ENCODE data around the gene DIO1.

Gene DIO1

GRCh38 chr1:53894644-53895043 lies 657 bp downstream of the DIO1 start:
- no peak overlapping the region for H4K8ac ChIP-seq (ENCODE audit: low read length)
- H3K23ac ChIP-seq (ENCODE audit: low read length in 2 of 2): no peak overlapping the region
- H3K36me3 ChIP-seq (ENCODE audit: control insufficient read depth in 1 of 2, insufficient read depth in 2 of 2, low read depth in 1 of 2, low read length in 2 of 2): no peaks in the 10 kb centered on the region
- H3K4me1 ChIP-seq (ENCODE audit: control insufficient read depth, insufficient read depth, low read depth, low read length): peaks cover 15% of the 10 kb centered on the region
- no peak overlapping the region for H2BK12ac ChIP-seq (ENCODE audit: low read length in 2 of 2)
- H3K4me2 ChIP-seq (ENCODE audit: low read length, poor library complexity, severe bottlenecking): no peak overlapping the region
- no peak overlapping the region for H3K4me3 ChIP-seq (ENCODE audit: insufficient read depth in 1 of 2, low read depth in 1 of 2, low read length in 2 of 2)
- no peak overlapping the region for H4K91ac ChIP-seq (ENCODE audit: low read length)
- peaks cover 0 to 6% of the 10 kb centered on the region in 2 experiments for H3K27me3 ChIP-seq (ENCODE audit: control insufficient read depth in 1 of 2, insufficient read depth in 1 of 2, low read length in 2 of 2)
- WGBS: 97% methylated on average over 5 of the region's 5 CpGs
- no peak overlapping the region for H3K18ac ChIP-seq (ENCODE audit: low read depth in 1 of 2, low read length in 2 of 2)
- H2BK5ac ChIP-seq (ENCODE audit: low read depth, low read length, poor library complexity, severe bottlenecking): no peak overlapping the region
- DNase-seq: no peak
- H3K9me3 ChIP-seq (ENCODE audit: control insufficient read depth, low read length): no peaks in the 10 kb centered on the region
- no peak overlapping the region for H2BK15ac ChIP-seq (ENCODE audit: low read depth, poor library complexity, severe bottlenecking)
- no peak overlapping the region for H3K4ac ChIP-seq (ENCODE audit: low read depth in 1 of 2, low read length in 2 of 2)
- H3K9ac ChIP-seq (ENCODE audit: low read length): no peak overlapping the region
- H2BK120ac ChIP-seq (ENCODE audit: low read depth, low read length): no peak overlapping the region
- no peak overlapping the region for H3K14ac ChIP-seq (ENCODE audit: low read length in 2 of 2)
- no peak overlapping the region for H3K27ac ChIP-seq (ENCODE audit: low read length, poor library complexity, severe bottlenecking)
- no peaks in the 10 kb centered on the region for H3K79me1 ChIP-seq (replicated peaks; ENCODE audit: low read length, poor library complexity, severe bottlenecking)
- H2AFZ ChIP-seq (ENCODE audit: low read depth, low read length): no peak overlapping the region
- H2AK5ac ChIP-seq (ENCODE audit: low read length, severe bottlenecking): no peak overlapping the region

GRCh38 chr1:53895421-53895820 lies 1.4 kb downstream of the DIO1 start:
- no peak overlapping the region for H2BK15ac ChIP-seq (ENCODE audit: low read depth, poor library complexity, severe bottlenecking)
- peaks cover 0 to 6% of the 10 kb centered on the region in 2 experiments for H3K27me3 ChIP-seq (ENCODE audit: control insufficient read depth in 1 of 2, insufficient read depth in 1 of 2, low read length in 2 of 2)

GRCh38 chr1:53896635-53897229 lies 2.7 kb downstream of the DIO1 start:
- H3K9ac ChIP-seq (ENCODE audit: low read length): no peak overlapping the region
- no peak overlapping the region for H2AFZ ChIP-seq (ENCODE audit: low read depth, low read length)
- H3K36me3 ChIP-seq (ENCODE audit: control insufficient read depth in 1 of 2, insufficient read depth in 2 of 2, low read depth in 1 of 2, low read length in 2 of 2): no peaks in the 10 kb centered on the region
- no peak overlapping the region for H2BK15ac ChIP-seq (ENCODE audit: low read depth, poor library complexity, severe bottlenecking)
- no peak overlapping the region for H2BK12ac ChIP-seq (ENCODE audit: low read length in 2 of 2)
- H3K27ac ChIP-seq (ENCODE audit: low read length, poor library complexity, severe bottlenecking): no peak overlapping the region
- 82% methylated on average over 2 of the region's 2 CpGs for WGBS
- no peak overlapping the region for H4K91ac ChIP-seq (ENCODE audit: low read length)
- H2AK5ac ChIP-seq (ENCODE audit: low read length, severe bottlenecking): no peak overlapping the region
- no peak overlapping the region for H3K14ac ChIP-seq (ENCODE audit: low read length in 2 of 2)
- H3K4me3 ChIP-seq (ENCODE audit: insufficient read depth in 1 of 2, low read depth in 1 of 2, low read length in 2 of 2): no peak overlapping the region
- no peak overlapping the region for H3K4ac ChIP-seq (ENCODE audit: low read depth in 1 of 2, low read length in 2 of 2)
- peaks cover 15% of the 10 kb centered on the region for H3K4me1 ChIP-seq (ENCODE audit: control insufficient read depth, insufficient read depth, low read depth, low read length)
- no peak overlapping the region for H3K18ac ChIP-seq (ENCODE audit: low read depth in 1 of 2, low read length in 2 of 2)
- H4K8ac ChIP-seq (ENCODE audit: low read length): no peak overlapping the region
- DNase-seq: peak; percentile 76
- no peaks in the 10 kb centered on the region for H3K79me1 ChIP-seq (replicated peaks; ENCODE audit: low read length, poor library complexity, severe bottlenecking)
- H3K23ac ChIP-seq (ENCODE audit: low read length in 2 of 2): no peak overlapping the region
- H2BK5ac ChIP-seq (ENCODE audit: low read depth, low read length, poor library complexity, severe bottlenecking): no peak overlapping the region
- H2BK120ac ChIP-seq (ENCODE audit: low read depth, low read length): no peak overlapping the region
- H3K9me3 ChIP-seq (ENCODE audit: control insufficient read depth, low read length): no peaks in the 10 kb centered on the region
- peaks cover 0 to 6% of the 10 kb centered on the region in 2 experiments for H3K27me3 ChIP-seq (ENCODE audit: control insufficient read depth in 1 of 2, insufficient read depth in 1 of 2, low read length in 2 of 2)
- no peak overlapping the region for H3K4me2 ChIP-seq (ENCODE audit: low read length, poor library complexity, severe bottlenecking)

More at GRCh38 chr1:53895421-53895820, 1.4 kb downstream of the DIO1 start:
- Histone ChIP-seq H3K4me3 (ENCODE audit: insufficient read depth in 1 of 2, low read depth in 1 of 2, low read length in 2 of 2) (no peak overlapping the region), H3K79me1 (replicated peaks; ENCODE audit: low read length, poor library complexity, severe bottlenecking) (no peaks in the 10 kb centered on the region), H2BK120ac (ENCODE audit: low read depth, low read length) (no peak overlapping the region), H2AFZ (ENCODE audit: low read depth, low read length) (no peak overlapping the region), H4K8ac (ENCODE audit: low read length) (no peak overlapping the region), H4K91ac (ENCODE audit: low read length) (peak overlapping the region; percentile 25), H3K36me3 (ENCODE audit: control insufficient read depth in 1 of 2, insufficient read depth in 2 of 2, low read depth in 1 of 2, low read length in 2 of 2) (no peaks in the 10 kb centered on the region), H3K18ac (ENCODE audit: low read depth in 1 of 2, low read length in 2 of 2) (no peak overlapping the region), H3K4ac (ENCODE audit: low read depth in 1 of 2, low read length in 2 of 2) (no peak overlapping the region), H3K4me2 (ENCODE audit: low read length, poor library complexity, severe bottlenecking) (no peak overlapping the region), H3K9ac (ENCODE audit: low read length) (no peak overlapping the region), H2BK12ac (ENCODE audit: low read length in 2 of 2) (no peak overlapping the region), H2BK5ac (ENCODE audit: low read depth, low read length, poor library complexity, severe bottlenecking) (no peak overlapping the region), H3K9me3 (ENCODE audit: control insufficient read depth, low read length) (no peaks in the 10 kb centered on the region), H2AK5ac (ENCODE audit: low read length, severe bottlenecking) (no peak overlapping the region), H3K4me1 (ENCODE audit: control insufficient read depth, insufficient read depth, low read depth, low read length) (peaks cover 16% of the 10 kb centered on the region), H3K14ac (ENCODE audit: low read length in 2 of 2) (no peak overlapping the region), H3K23ac (ENCODE audit: low read length in 2 of 2) (no peak overlapping the region), H3K27ac (ENCODE audit: low read length, poor library complexity, severe bottlenecking) (no peak overlapping the region)
- 95% methylated on average over 6 of the region's 6 CpGs for WGBS
- DNase-seq: no peak

- H3K27me3 ChIP-seq (ENCODE audit: control insufficient read depth in 1 of 2, insufficient read depth in 1 of 2, low read length in 2 of 2): peaks cover 0 to 6% of the 10 kb centered on the region in 2 experiments
- H3K4me2 ChIP-seq (ENCODE audit: low read length, poor library complexity, severe bottlenecking): no peak overlapping the region
- no peaks in the 10 kb centered on the region for H3K9me3 ChIP-seq (ENCODE audit: control insufficient read depth, low read length)
- peaks cover 15% of the 10 kb centered on the region for H3K4me1 ChIP-seq (ENCODE audit: control insufficient read depth, insufficient read depth, low read depth, low read length)
- H3K18ac ChIP-seq (ENCODE audit: low read depth in 1 of 2, low read length in 2 of 2): no peak overlapping the region
- H2AK5ac ChIP-seq (ENCODE audit: low read length, severe bottlenecking): no peak overlapping the region
- no peak overlapping the region for H3K23ac ChIP-seq (ENCODE audit: low read length in 2 of 2)
- no peak overlapping the region for H4K91ac ChIP-seq (ENCODE audit: low read length)
- H3K27ac ChIP-seq (ENCODE audit: low read length, poor library complexity, severe bottlenecking): no peak overlapping the region
- no peaks in the 10 kb centered on the region for H3K79me1 ChIP-seq (replicated peaks; ENCODE audit: low read length, poor library complexity, severe bottlenecking)
- H2BK120ac ChIP-seq (ENCODE audit: low read depth, low read length): no peak overlapping the region
- no peak overlapping the region for H2BK15ac ChIP-seq (ENCODE audit: low read depth, poor library complexity, severe bottlenecking)
- H2BK12ac ChIP-seq (ENCODE audit: low read length in 2 of 2): no peak overlapping the region
- 69% methylated on average over 1 of the region's 2 CpGs for whole genome bisulfite sequencing
- no peak overlapping the region for H2BK5ac ChIP-seq (ENCODE audit: low read depth, low read length, poor library complexity, severe bottlenecking)
- no peaks in the 10 kb centered on the region for H3K36me3 ChIP-seq (ENCODE audit: control insufficient read depth in 1 of 2, insufficient read depth in 2 of 2, low read depth in 1 of 2, low read length in 2 of 2)
- H2AFZ ChIP-seq (ENCODE audit: low read depth, low read length): no peak overlapping the region
- DNase-seq: peak; percentile 26
- H3K9ac ChIP-seq (ENCODE audit: low read length): no peak overlapping the region
- no peak overlapping the region for H3K4ac ChIP-seq (ENCODE audit: low read depth in 1 of 2, low read length in 2 of 2)
- H3K14ac ChIP-seq (ENCODE audit: low read length in 2 of 2): no peak overlapping the region
- no peak overlapping the region for H4K8ac ChIP-seq (ENCODE audit: low read length)
- H3K4me3 ChIP-seq (ENCODE audit: insufficient read depth in 1 of 2, low read depth in 1 of 2, low read length in 2 of 2): no peak overlapping the region
These were observed 5.2 kb downstream of the DIO1 start for GRCh38 chr1:53899206-53899628.

All from mesenchymal stem cell (in vitro differentiated cells and primary cell).